Suprapubic skin (tissue), 4 donors: ENCODE data around the gene SMYD3. TPM values are rescaled to one million over a fixed set of nuclear protein-coding genes. Genes with fewer than 3 reads are reported as not detected.

Source experiments
- DNase-seq, 2 donors: peaks; one replicate each; pipeline ENCODE4 v3.0.0-alpha.2; 2019; ENCODE audit warnings: low spot score in 2 of 2
- H3K27ac ChIP-seq: fragments of 200-600 bp; sonication (generic); one replicate; pipeline ENCODE4 v1.5.1; 2019
- H3K27me3 ChIP-seq: fragments of 200-600 bp; sonication (generic); one replicate; pipeline ENCODE4 v1.5.1; 2019
- H3K36me3 ChIP-seq: fragments of 200-600 bp; sonication (generic); one replicate; pipeline ENCODE4 v1.5.1; 2019
- H3K4me1 ChIP-seq: fragments of 200-600 bp; sonication (generic); one replicate; pipeline ENCODE4 v1.5.1; 2019
- H3K4me3 ChIP-seq: fragments of 200-600 bp; sonication (generic); one replicate; pipeline ENCODE4 v1.5.1; 2019; ENCODE audit warnings: mild to moderate bottlenecking
- H3K9me3 ChIP-seq: fragments of 200-600 bp; sonication (generic); one replicate; pipeline ENCODE4 v1.5.1; 2019
- CTCF ChIP-seq, 2 donors: fragments of 200-600 bp in 1 of 2; fragments of 450-650 bp in 1 of 2; sonication (generic) in 1 of 2; IDR thresholded peaks; one replicate each; pipeline ENCODE4 v1.5.1; 2016 to 2019; ENCODE audit warnings: antibody characterized with exemption in 2 of 2, mild to moderate bottlenecking in 1 of 2, moderate library complexity in 1 of 2
- EP300 ChIP-seq: sonication (generic); formaldehyde crosslinking; IDR thresholded peaks from one replicate; pipeline ENCODE4 v1.6.1; 2017; ENCODE audit warnings: antibody characterized with exemption
- POLR2A ChIP-seq, 2 donors: fragments of 450-650 bp; IDR thresholded peaks; one replicate each; pipeline ENCODE4 v1.6.1; 2017; ENCODE audit warnings: antibody characterized with exemption in 2 of 2, mild to moderate bottlenecking in 2 of 2, moderate library complexity in 2 of 2
- POLR2AphosphoS5 ChIP-seq, 3 donors: sonication (generic); formaldehyde crosslinking; IDR thresholded peaks; one replicate each; pipeline ENCODE4 v1.6.1; 2017; ENCODE audit warnings: antibody characterized with exemption in 3 of 3
- WGBS: methylation state at CpG from one replicate; pipeline ENCODE4 v1.1.5; 2018; 5-methylcytosine and 5-hydroxymethylcytosine counted together
- total RNA-seq, 4 donors: library from RNA; depleted of rRNA; stranded (reverse); fragments of >200 nt; gene quantifications; one replicate each; pipeline ENCODE4 v1.1.0, GENCODE V29; 2016

SMYD3 gene
- total RNA-seq, 4 donors from 2014 or later = 14.5 to 33.6 (median 18.9) TPM

- 94% methylated on average over 4 of the region's 4 CpGs for WGBS
- TF ChIP-seq POLR2AphosphoS5 (IDR thresholded peaks at IDR 0.05) (no peak), CTCF (IDR thresholded peaks at IDR 0.05) (no peak), POLR2A (IDR thresholded peaks at IDR 0.05) (no peak), EP300 (no peak)
- no peaks in the 10 kb centered on the region for H3K4me1 ChIP-seq
Observed at GRCh38 chr1:245768596-245768995, 738.5 kb downstream of the SMYD3 start.

GRCh38 chr1:245765230-245766000, 741.7 kb downstream of the SMYD3 start:
- H3K36me3 ChIP-seq = no peaks in the 10 kb centered on the region
- DNase-seq = no peak
- H3K4me3 ChIP-seq = no peak overlapping the region
- no peak for TF ChIP-seq POLR2AphosphoS5 (IDR thresholded peaks at IDR 0.05)
- no peak for TF ChIP-seq POLR2A (IDR thresholded peaks at IDR 0.05)
- no peak for TF ChIP-seq CTCF (IDR thresholded peaks at IDR 0.05)
- TF ChIP-seq EP300 = no peak
- no peaks in the 10 kb centered on the region for H3K4me1 ChIP-seq
- H3K27me3 ChIP-seq = no peaks in the 10 kb centered on the region
- no peak overlapping the region for H3K27ac ChIP-seq
- H3K9me3 ChIP-seq = no peaks in the 10 kb centered on the region
- WGBS = 89% methylated on average over 10 of the region's 10 CpGs

More at GRCh38 chr1:245768596-245768995, 738.5 kb downstream of the SMYD3 start:
- Histone ChIP-seq H3K9me3 (no peaks in the 10 kb centered on the region), H3K27ac (no peak overlapping the region), H3K36me3 (no peaks in the 10 kb centered on the region), H3K27me3 (no peaks in the 10 kb centered on the region), H3K4me3 (no peak overlapping the region)
- no peak for DNase-seq

DNA sequence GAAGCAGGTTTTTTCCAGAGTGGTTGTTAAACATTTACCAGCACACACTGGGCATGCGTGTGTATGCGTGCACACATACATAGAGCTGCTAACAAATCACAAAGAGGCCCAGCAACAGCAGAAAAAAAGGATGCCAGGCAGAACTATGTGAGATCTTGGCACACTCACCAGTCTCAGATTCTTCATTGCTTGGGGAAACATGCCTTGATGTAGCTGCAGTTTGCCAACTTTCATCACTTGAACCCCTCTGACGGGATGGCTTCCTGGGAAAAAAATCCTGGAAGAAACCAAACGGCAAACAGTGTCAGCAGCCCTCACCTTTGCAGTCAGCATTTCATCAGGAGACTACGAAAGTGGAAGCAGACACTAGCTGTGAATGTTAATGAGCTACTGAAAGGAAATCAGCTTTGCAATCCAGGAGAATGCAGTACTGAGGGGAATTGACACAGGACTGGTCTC, 743.2 kb downstream of the SMYD3 start:
- no peaks in the 10 kb centered on the region for H3K4me1 ChIP-seq
- TF ChIP-seq POLR2A (IDR thresholded peaks at IDR 0.05) (no peak), POLR2AphosphoS5 (IDR thresholded peaks at IDR 0.05) (no peak), CTCF (IDR thresholded peaks at IDR 0.05) (no peak), EP300 (no peak)
- H3K4me3 ChIP-seq = no peak overlapping the region
- no peak overlapping the region for H3K27ac ChIP-seq
- no peaks in the 10 kb centered on the region for H3K27me3 ChIP-seq
- H3K36me3 ChIP-seq = no peaks in the 10 kb centered on the region
- 83% methylated on average over 5 of the region's 5 CpGs for WGBS
- no peaks in the 10 kb centered on the region for H3K9me3 ChIP-seq
- no peak for DNase-seq

GRCh38 chr1:245762396-245762910, 744.6 kb downstream of the SMYD3 start:
- no peak for DNase-seq
- WGBS = 92% methylated on average over 18 of the region's 19 CpGs
- Histone ChIP-seq H3K4me1 (no peaks in the 10 kb centered on the region), H3K36me3 (no peaks in the 10 kb centered on the region), H3K27me3 (no peaks in the 10 kb centered on the region), H3K27ac (no peak overlapping the region), H3K4me3 (no peak overlapping the region), H3K9me3 (no peaks in the 10 kb centered on the region)
- no peak for TF ChIP-seq CTCF (IDR thresholded peaks at IDR 0.05)
- no peak for TF ChIP-seq EP300
- TF ChIP-seq POLR2A (IDR thresholded peaks at IDR 0.05) = no peak
- no peak for TF ChIP-seq POLR2AphosphoS5 (IDR thresholded peaks at IDR 0.05)

- H3K27ac ChIP-seq = no peak overlapping the region
- 96% methylated on average over 4 of the region's 4 CpGs for WGBS
- DNase-seq = no peak
- H3K4me1 ChIP-seq = no peaks in the 10 kb centered on the region
- no peaks in the 10 kb centered on the region for H3K36me3 ChIP-seq
- no peak for TF ChIP-seq POLR2AphosphoS5 (IDR thresholded peaks at IDR 0.05)
- no peak for TF ChIP-seq CTCF (IDR thresholded peaks at IDR 0.05)
- TF ChIP-seq POLR2A (IDR thresholded peaks at IDR 0.05) = no peak
- TF ChIP-seq EP300 = no peak
- no peak overlapping the region for H3K4me3 ChIP-seq
- no peaks in the 10 kb centered on the region for H3K27me3 ChIP-seq
- H3K9me3 ChIP-seq = peaks cover 10% of the 10 kb centered on the region
Observed at GRCh38 chr1:245760301-245760700, 746.8 kb downstream of the SMYD3 start.
